Fibroblast of upper back skin (primary cell): Measurements from ENCODE around the gene AMPD2.
A peak's percentile ranks its signal among the peaks of the same experiment; 100 is the strongest.

Experiments
- DNase-seq: peaks from one replicate; pipeline ENCODE4 v3.0.0-alpha.2; 2013

The AMPD2 gene

GRCh38 chr1:109619576-109620400 lies at the start of gene AMPD2, which contains the start of gene GNAT2:
AMPD2 (plus strand) TSS chr1:109619837; CDS start chr1:109621176, 1,339 bp downstream.
GNAT2 (minus strand) TSS chr1:109619616; CDS start chr1:109612870, 6,746 bp downstream.
- peak; percentile 86 for DNase-seq

- no peak for DNase-seq
These were observed 49.2 kb upstream of the AMPD2 start for GRCh38 chr1:109570414-109570813.

- no peak for DNase-seq
These were observed 45.9 kb upstream of the AMPD2 start for GRCh38 chr1:109573785-109574184.

- DNase-seq = no peak
These were observed 40.6 kb upstream of the AMPD2 start for GRCh38 chr1:109578947-109579443.

GRCh38 chr1:109579491-109579890 lies 40.1 kb upstream of the AMPD2 start:
- no peak for DNase-seq

GRCh38 chr1:109582021-109582420 lies 37.6 kb upstream of the AMPD2 start:
- DNase-seq = no peak

GRCh38 chr1:109584766-109585165 lies 34.9 kb upstream of the AMPD2 start:
- DNase-seq = no peak

GRCh38 chr1:109586055-109586454 lies 33.6 kb upstream of the AMPD2 start:
- DNase-seq = no peak

DNA sequence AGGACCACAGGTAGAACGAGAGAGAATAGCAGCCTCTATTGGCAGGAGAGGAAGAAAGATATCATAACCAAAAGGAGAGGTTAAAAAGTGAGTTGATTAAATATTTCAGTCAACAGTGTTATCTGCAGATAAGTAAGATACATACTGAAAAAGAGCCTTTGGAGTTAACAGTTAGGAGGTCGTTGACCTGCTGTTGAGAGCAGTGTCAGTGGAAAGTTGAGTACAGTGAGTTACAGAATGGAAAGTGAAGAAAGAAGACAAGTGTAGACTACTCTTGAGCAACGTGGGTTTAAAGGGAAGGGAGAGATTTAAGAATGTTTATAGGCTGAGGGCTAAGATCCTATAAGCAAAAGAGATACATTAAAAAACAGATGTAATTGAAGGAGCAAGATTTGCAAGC lies 30.5 kb upstream of the AMPD2 start:
- no peak for DNase-seq

DNA sequence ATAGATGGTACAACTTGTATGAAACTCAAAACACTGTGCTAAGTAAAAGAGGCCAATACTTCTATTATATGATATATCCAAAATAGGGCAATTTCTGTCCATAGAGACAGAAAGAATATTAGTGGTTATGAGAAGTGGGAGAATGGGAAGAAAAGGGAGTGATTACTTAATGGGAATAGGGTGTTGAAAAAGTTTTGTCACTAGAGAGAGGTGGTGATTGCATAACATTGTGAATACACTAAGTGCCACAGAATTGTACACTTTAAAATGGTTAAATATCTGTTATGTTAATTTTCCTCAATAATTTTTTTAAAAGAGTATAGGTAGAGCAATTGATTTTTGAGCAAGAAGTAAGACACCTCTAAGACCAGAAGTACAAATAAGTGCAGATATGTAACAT lies 30.0 kb upstream of the AMPD2 start:
- DNase-seq = no peak

GRCh38 chr1:109592916-109593315 lies 26.7 kb upstream of the AMPD2 start:
- DNase-seq = no peak

DNA sequence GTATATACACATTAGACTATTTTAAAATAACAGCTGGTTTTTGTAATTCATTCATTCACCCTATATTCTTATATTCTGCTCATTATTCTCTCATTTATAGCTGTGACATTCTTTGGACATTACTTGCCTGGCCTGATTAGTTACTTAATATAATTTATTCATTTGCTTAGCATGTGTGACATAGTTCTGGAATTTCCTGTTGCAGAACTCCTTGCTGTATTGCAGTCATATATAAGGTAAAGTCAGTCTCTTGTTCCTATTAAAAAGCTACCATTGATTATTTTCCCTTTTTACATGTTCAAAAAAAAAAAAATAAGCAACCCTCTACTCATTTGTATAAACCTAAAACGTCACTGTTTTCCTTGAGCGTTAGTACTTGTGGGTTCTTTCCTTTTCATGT lies 24.1 kb upstream of the AMPD2 start:
- peak; percentile 63 for DNase-seq

DNA sequence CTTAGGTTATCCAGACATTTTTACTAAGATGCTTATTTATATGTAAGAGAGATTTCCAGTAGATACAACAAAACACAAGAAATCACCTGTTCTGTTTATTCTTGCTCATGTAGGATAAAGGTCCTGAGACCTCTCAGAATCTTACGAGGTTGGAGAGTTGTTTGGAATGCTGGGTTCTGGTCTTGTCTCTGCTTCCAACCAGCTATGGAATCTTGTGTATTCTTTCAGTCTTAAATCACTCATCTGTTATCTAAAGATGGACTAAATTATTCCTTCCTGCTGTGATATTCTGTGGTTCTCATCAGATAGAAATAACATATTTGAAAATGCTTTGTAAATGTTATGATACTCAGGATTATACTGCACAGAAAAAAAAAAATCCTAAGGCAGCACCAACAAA lies 21.5 kb upstream of the AMPD2 start:
- no peak for DNase-seq

DNA sequence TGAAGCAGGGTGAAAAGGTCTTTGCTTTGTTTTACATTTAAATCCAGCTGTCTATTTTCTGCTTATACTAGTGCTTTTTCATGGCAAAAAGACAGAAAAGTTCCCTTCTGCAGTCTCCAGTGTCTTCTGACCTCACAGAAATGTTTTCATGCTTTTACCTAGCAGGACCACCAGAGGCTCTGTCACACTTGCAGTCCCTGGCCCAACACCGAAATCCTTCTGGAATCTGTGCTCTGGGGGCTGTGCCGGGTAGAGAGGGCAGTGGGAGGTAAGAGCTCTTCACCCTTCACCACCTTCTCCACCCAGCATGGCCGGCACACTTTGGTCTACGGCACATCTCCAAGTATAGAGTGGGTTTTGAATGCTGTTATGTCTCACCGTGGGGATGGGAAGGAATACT lies 21.0 kb upstream of the AMPD2 start:
- no peak for DNase-seq

- no peak for DNase-seq
These were observed 16.4 kb upstream of the AMPD2 start for GRCh38 chr1:109603229-109603628.

DNA sequence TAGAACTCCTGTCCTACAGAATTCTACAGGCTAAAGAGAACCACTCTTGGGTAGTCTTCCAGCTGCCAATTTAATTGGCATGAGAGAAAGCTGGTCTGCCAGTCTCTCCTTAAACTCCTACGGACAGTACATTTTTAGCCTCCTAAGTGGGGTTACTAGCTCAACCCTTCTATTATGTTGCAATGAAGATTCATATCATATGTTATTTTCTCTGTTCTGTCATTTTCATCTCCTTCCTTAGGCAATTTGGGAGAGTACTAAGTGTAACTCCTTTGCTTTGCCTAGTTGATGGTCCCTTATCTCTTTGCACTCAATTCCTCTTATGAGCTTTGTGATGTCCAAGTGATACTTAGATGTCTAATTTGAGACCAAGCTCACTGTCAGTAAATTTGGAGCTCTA lies 14.3 kb upstream of the AMPD2 start:
- no peak for DNase-seq

GRCh38 chr1:109609881-109610280 lies 9.8 kb upstream of the AMPD2 start:
- no peak for DNase-seq

DNA sequence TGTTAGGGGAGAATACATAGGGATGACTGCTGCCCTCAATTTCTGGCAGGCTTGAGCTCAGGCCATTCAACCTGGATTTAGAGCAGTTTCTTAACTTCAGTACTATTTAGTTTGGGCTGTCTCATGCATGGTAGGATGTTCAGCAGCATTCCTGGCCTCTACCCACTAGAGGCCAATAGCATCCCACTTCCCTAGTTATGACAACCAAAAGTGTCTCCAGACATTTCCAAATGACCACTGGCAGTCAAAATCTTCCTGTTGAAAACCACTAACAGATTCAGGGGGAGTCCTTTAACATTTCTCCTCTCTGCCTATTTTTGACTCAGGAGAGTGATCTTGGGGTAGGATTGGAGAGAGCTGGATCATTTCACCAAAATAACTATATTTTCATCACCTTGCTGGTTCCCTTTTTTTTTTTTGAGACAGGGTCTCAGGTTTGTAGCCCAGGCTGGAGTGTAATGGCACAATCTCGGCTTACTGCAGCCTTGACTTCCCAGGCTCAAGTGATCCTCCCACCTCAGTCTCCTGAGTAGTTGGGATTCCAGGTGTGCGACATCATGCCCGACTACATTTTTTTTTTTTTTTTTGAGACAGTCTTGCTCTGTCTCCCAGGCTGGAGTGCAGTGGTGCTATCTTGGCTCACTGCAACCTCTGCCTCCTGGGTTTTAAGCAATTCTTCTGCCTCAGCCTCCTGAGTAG lies 8.9 kb upstream of the AMPD2 start:
- peak; percentile 64 for DNase-seq

DNA sequence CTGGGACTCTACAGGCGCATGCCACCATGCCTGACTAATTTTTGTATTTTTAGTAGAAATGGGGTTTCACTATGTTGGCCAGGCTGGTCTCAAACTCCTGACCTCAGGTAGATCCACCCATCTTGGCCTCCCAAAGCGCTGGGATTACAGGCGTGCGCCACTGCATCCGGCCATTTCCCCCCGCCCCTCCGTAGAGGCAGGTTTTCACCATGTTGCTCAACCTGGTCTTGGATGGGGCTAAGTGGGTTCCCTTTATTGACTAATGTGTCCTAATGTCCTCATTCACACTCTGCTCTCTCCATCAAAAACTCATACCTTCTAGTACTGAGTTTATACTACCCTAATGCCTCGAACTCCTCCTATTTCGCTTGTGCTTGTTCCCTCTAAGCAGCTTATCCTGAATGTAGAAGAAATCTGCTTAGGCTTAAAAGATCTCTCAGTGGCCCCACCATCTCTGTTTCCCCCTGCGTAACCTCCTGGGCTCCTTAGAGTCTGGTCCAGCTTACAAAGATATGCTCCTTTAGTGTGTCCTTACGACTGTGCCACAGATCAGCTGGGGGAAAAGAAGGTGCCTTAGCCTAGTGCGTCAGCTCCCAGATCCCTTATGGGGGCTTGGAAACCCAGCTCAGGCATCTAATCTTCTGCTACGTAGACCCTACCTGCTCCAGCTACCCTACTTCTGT lies 8.2 kb upstream of the AMPD2 start:
- DNase-seq = no peak

DNA sequence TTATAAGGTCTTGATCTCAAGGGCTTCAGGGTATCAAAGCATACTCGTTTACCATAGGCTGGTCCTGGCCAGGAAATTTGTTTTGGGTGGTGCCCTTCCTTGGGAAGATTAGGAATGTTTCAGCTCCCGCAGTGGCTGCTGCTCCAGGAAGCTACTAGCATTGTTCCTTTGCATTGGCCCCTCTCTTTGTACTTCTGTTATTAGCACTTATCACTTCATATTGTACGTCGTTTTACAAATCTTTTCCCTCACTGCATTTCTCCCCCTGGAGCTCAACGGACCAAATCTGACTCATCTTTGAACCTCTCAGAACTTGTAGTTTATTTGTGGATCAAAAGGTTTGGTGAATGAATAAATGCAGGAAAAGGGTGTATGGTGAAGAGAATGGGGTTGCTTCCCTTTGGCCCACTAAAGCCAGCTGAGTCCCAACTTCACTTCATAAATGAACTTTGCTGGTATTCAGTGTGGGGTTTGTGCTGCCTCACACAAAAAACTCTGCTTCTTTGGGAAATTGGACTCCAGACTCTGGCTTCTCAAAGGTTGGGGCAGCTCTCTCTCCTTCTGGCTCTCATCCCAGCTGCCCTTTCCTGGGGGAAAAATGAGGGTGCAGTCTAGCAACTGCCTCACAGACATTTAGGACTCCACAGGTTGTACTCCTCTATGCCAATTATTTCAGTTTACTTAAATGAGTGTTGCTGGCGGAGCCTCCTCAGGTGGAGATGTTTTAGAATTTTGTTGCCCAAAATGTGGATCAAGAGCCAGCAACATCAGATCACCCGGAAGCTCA lies 6.1 kb upstream of the AMPD2 start:
- peak; percentile 31 for DNase-seq

- no peak for DNase-seq
These were observed 3.8 kb upstream of the AMPD2 start for GRCh38 chr1:109615879-109616278.

GRCh38 chr1:109616391-109616790 lies 3.2 kb upstream of the AMPD2 start:
- no peak for DNase-seq
